ENCODE data around the gene ZSCAN29. TPM values are rescaled to one million over a fixed set of nuclear protein-coding genes. Genes with fewer than 3 reads are reported as not detected.

The ZSCAN29 gene
- total and polyA plus RNA-seq, 2 of the 13 experiments (the other 11 are each of a cell fraction or from before 2014, with no cell fraction given): 8.3 to 27.4 TPM

- TF ChIP-seq ZNF687 (CRISPR knock-in tag; IDR thresholded peaks at IDR 0.05) (peak; percentile 98), ZMYM2 (CRISPR knock-in tag; IDR thresholded peaks at IDR 0.05) (peak; percentile 81), ZNF30 (CRISPR knock-in tag; IDR thresholded peaks at IDR 0.05) (peak; percentile 83; the same call in 1 of the 2 replicates), ARID4A (CRISPR knock-in tag; IDR thresholded peaks at IDR 0.05; ENCODE audit: borderline replicate concordance) (peak; percentile 97), ZNF143 (CRISPR knock-in tag; IDR thresholded peaks at IDR 0.05) (no peak), XRCC5 (optimal IDR thresholded peaks at IDR 0.05; ENCODE audit: low read length) (peak; percentile 76), ZNF205 (CRISPR knock-in tag; IDR thresholded peaks at IDR 0.05) (0 out of 2 replicates have a peak, but pooled peaks have one; percentile 34), IRF1 (CRISPR knock-in tag; IDR thresholded peaks at IDR 0.05; ENCODE audit: low read depth) (no peak), CENPBD1 (CRISPR knock-in tag; IDR thresholded peaks at IDR 0.05; ENCODE audit: borderline replicate concordance, low read depth) (no peak; the same call in 1 of the 2 replicates), MLLT10 (CRISPR knock-in tag; IDR thresholded peaks at IDR 0.05) (no peak), ZSCAN22 (CRISPR knock-in tag; IDR thresholded peaks at IDR 0.05) (no peak), ZBTB2 (CRISPR knock-in tag; IDR thresholded peaks at IDR 0.05; ENCODE audit: low read depth) (peak; percentile 64; the same call in 1 of the 2 replicates), SMAD1 (CRISPR knock-in tag; IDR thresholded peaks at IDR 0.05; ENCODE audit: borderline replicate concordance, low read depth) (0 out of 2 replicates have a peak, but pooled peaks have one; percentile 43), TBL1XR1 (IDR thresholded peaks at IDR 0.05; ENCODE audit: borderline replicate concordance, low read length, partially characterized antibody) (no peak), PRPF4 (IDR thresholded peaks at IDR 0.05; ENCODE audit: low read depth, low read length, poor library complexity, severe bottlenecking) (no peak)
Observed at GRCh38 chr15:43329960-43330779, 40.7 kb downstream of the ZSCAN29 start, which contains the start of gene LCMT2 (continued).

All from HepG2 (cell line).